Stomach (tissue), 9 donors: ENCODE data around the gene MB21D2. TPM values are rescaled to one million over a fixed set of nuclear protein-coding genes. Genes with fewer than 3 reads are reported as not detected.

Experiments
- DNase-seq, 2 donors: peaks; one replicate each; pipeline versions ENCODE4 v3.0.0 to v3.0.0-alpha.2; 2013 to 2019
- H3K27ac ChIP-seq, 5 donors: fragments of 200-600 bp in 4 of 5; sonication (generic) in 4 of 5; one replicate each; pipeline ENCODE4 v1.5.1; 2013 to 2019; ENCODE audit warnings: mild to moderate bottlenecking in 1 of 5, moderate library complexity in 1 of 5
- H3K27me3 ChIP-seq, 3 donors: fragments of 200-600 bp; sonication (generic); one replicate each; pipeline ENCODE4 v1.5.1; 2017 to 2019; ENCODE audit warnings: mixed run types in 1 of 3
- H3K36me3 ChIP-seq, 4 donors: fragments of 200-600 bp; sonication (generic); 1 replicate in 3 of 4; 2 replicates in 1 of 4; pipeline ENCODE4 v1.5.1; 2016 to 2019
- H3K4me1 ChIP-seq, 4 donors: fragments of 200-600 bp; sonication (generic); one replicate each; pipeline ENCODE4 v1.5.1; 2016 to 2019
- H3K4me3 ChIP-seq, 4 donors: fragments of 200-600 bp; sonication (generic) in 3 of 4; one replicate each; pipeline ENCODE4 v1.5.1; 2016 to 2019; ENCODE audit warnings: mild to moderate bottlenecking in 1 of 4
- H3K9me3 ChIP-seq, 4 donors: fragments of 200-600 bp; sonication (generic); one replicate each; pipeline ENCODE4 v1.5.1; 2016 to 2019
- CTCF ChIP-seq, 7 experiments: fragments of 450-650 bp in 4 of 7; fragments of 200-600 bp in 3 of 7; sonication (generic) in 3 of 7; IDR thresholded peaks; one replicate each; pipeline ENCODE4 v1.5.1; 2016 to 2019; ENCODE audit warnings: antibody characterized with exemption in 7 of 7, control low read depth in 2 of 7, mild to moderate bottlenecking in 1 of 7
- EP300 ChIP-seq: sonication (generic); formaldehyde crosslinking; IDR thresholded peaks from one replicate; pipeline ENCODE4 v1.6.1; 2017; ENCODE audit warnings: antibody characterized with exemption
- POLR2A ChIP-seq, 4 donors: fragments of 450-650 bp; IDR thresholded peaks; one replicate each; pipeline ENCODE4 v1.6.1; 2016; ENCODE audit warnings: antibody characterized with exemption in 4 of 4, control low read depth in 2 of 4, mild to moderate bottlenecking in 1 of 4, moderate library complexity in 1 of 4
- POLR2AphosphoS5 ChIP-seq, 3 donors: sonication (generic); formaldehyde crosslinking; IDR thresholded peaks; one replicate each; pipeline ENCODE4 v1.6.1; 2016; ENCODE audit warnings: antibody characterized with exemption in 3 of 3
- WGBS, 5 donors: extraction: QIAGEN DNeasy Blood & Tissue Kit in 3 of 5; methylation state at CpG; one replicate each; pipeline versions ENCODE4 v1.1.5 to v1.1.7; 2013 to 2018; 5-methylcytosine and 5-hydroxymethylcytosine counted together
- intact Hi-C: fragments of 100-400 bp; cut with DNase I; formaldehyde crosslinking; loops from one replicate; pipeline ENCODE4 v1.15.1; 2023; ENCODE audit warnings: low total_unique reads
- polyA plus RNA-seq, 3 donors: library from polyadenylated mRNA; stranded (reverse); fragments of 200-250 nt; gene quantifications; one replicate each; pipeline ENCODE4 v1.2.3, GENCODE V29; 2013
- total RNA-seq, 5 donors: library from RNA; depleted of rRNA; stranded (reverse); fragments of >200 nt; gene quantifications; one replicate each; pipeline versions ENCODE4 v1.1.0 to v1.2.3, GENCODE V29; 2014 to 2016
- donor health status: healthy with polysubstance abuse.
- donor health status: Bipolar disorder and iron deficiency.
- donor health status: healthy.

The MB21D2 gene
- total and polyA plus RNA-seq, 8 donors = 0.45 to 15.1 (median 2.0) TPM

GRCh38 chr3:192821161-192821560 is 96.5 kb downstream of the MB21D2 start:
- no peaks in the 10 kb centered on the region for H3K9me3 ChIP-seq
- TF ChIP-seq POLR2A (IDR thresholded peaks at IDR 0.05) (no peak), EP300 (no peak), POLR2AphosphoS5 (IDR thresholded peaks at IDR 0.05) (no peak), CTCF (IDR thresholded peaks at IDR 0.05) (no peak)
- H3K4me3 ChIP-seq = no peak overlapping the region
- H3K36me3 ChIP-seq = no peaks in the 10 kb centered on the region
- H3K27me3 ChIP-seq = no peaks in the 10 kb centered on the region
- H3K4me1 ChIP-seq = peaks cover 0 to 41% (median 24%) of the 10 kb centered on the region in 4 donors
- 84 to 97% (median 96%) methylated on average over 2 of the region's 2 CpGs for WGBS, 5 donors
- no peak overlapping the region for H3K27ac ChIP-seq
- intact Hi-C loops = loop anchor here (10.0 kb wide), 1 partner anchor 94 kb away; the partner anchor contains the start of gene MB21D2
- DNase-seq = no peak

- no peak overlapping the region for H3K27ac ChIP-seq
- H3K27me3 ChIP-seq = no peaks in the 10 kb centered on the region
- 60 to 84% (median 69%) methylated on average over 5 of the region's 5 CpGs for WGBS, 5 donors
- H3K4me1 ChIP-seq = peaks cover 0 to 32% (median 15%) of the 10 kb centered on the region in 4 donors
- H3K36me3 ChIP-seq = no peaks in the 10 kb centered on the region
- no peak overlapping the region for H3K4me3 ChIP-seq
- intact Hi-C loops = loop anchor here (10.0 kb wide), 1 partner anchor 95 kb away; the partner anchor contains the start of gene MB21D2
- TF ChIP-seq POLR2AphosphoS5 (IDR thresholded peaks at IDR 0.05) = no peak
- TF ChIP-seq CTCF (IDR thresholded peaks at IDR 0.05) = no peak
- TF ChIP-seq POLR2A (IDR thresholded peaks at IDR 0.05) = no peak
- no peak for TF ChIP-seq EP300
- DNase-seq = no peak
- H3K9me3 ChIP-seq = no peaks in the 10 kb centered on the region
Measured at GRCh38 chr3:192820161-192820560, 97.5 kb downstream of the MB21D2 start.

GRCh38 chr3:192819001-192819569 is 98.6 kb downstream of the MB21D2 start:
- no peaks in the 10 kb centered on the region for H3K36me3 ChIP-seq
- H3K27me3 ChIP-seq = no peaks in the 10 kb centered on the region
- WGBS, 5 donors = 69 to 82% (median 73%) methylated on average over 7 of the region's 7 CpGs
- peak in 1 of 2 donors; percentile 32 for DNase-seq
- intact Hi-C loops = loop anchor here (5.0 to 10.0 kb wide), 2 partner anchors 223 to 756 kb away; no protein-coding TSS in a partner anchor
- no peak overlapping the region for H3K27ac ChIP-seq
- H3K4me3 ChIP-seq = no peak overlapping the region
- peaks cover 0 to 28% (median 14%) of the 10 kb centered on the region in 4 donors for H3K4me1 ChIP-seq
- H3K9me3 ChIP-seq = no peaks in the 10 kb centered on the region
- TF ChIP-seq POLR2AphosphoS5 (IDR thresholded peaks at IDR 0.05) (no peak), POLR2A (IDR thresholded peaks at IDR 0.05) (no peak), CTCF (IDR thresholded peaks at IDR 0.05) (no peak)

GRCh38 chr3:192818126-192818525 is 99.5 kb downstream of the MB21D2 start:
- H3K9me3 ChIP-seq = no peaks in the 10 kb centered on the region
- H3K27ac ChIP-seq = no peak overlapping the region
- DNase-seq = no peak
- H3K27me3 ChIP-seq = no peaks in the 10 kb centered on the region
- no peak for TF ChIP-seq POLR2A (IDR thresholded peaks at IDR 0.05)
- no peak for TF ChIP-seq EP300
- no peak for TF ChIP-seq POLR2AphosphoS5 (IDR thresholded peaks at IDR 0.05)
- no peak for TF ChIP-seq CTCF (IDR thresholded peaks at IDR 0.05)
- H3K36me3 ChIP-seq = no peaks in the 10 kb centered on the region
- H3K4me3 ChIP-seq = no peak overlapping the region
- H3K4me1 ChIP-seq = peaks cover 0 to 28% (median 14%) of the 10 kb centered on the region in 4 donors
- intact Hi-C loops = loop anchor here (5.0 to 10.0 kb wide), 2 partner anchors 224 to 757 kb away; no protein-coding TSS in a partner anchor
- WGBS, 5 donors = 82 to 90% (median 86%) methylated on average over 1 of the region's 1 CpG
